HG03039 (cell line): Measurements from ENCODE around the gene FOXA3.

Experiments
- ATAC-seq: cut with Tn5 transposase; IDR thresholded peaks from one replicate; pipeline ENCODE4 v1.9.1; 2021; ENCODE audit warnings: mild to moderate bottlenecking, moderate library complexity; ENCODE audit not compliant: unreplicated experiment

The FOXA3 gene

GRCh38 chr19:45917421-45918091 is 53.4 kb downstream of the FOXA3 start:
- ATAC-seq: no peak

DNA sequence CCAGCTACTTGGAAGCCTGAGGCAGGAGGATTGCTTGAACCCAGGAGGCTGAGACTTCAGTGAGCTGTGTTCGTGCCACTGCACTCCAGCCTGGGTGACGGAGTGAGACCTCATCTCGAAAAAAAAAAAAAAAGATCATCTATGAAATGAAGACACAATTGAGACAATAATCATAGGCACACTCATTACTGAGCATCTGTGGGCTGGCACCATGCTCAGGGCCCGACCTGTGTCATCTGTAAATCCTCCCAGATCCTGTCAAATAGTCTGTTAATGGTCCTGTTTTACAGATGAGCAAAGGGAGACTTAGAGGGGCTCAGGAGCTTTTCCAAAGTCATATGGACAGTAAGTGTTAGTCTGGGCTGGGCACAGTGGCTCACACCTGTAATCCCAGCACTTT is 54.6 kb downstream of the FOXA3 start:
- ATAC-seq: no peak

DNA sequence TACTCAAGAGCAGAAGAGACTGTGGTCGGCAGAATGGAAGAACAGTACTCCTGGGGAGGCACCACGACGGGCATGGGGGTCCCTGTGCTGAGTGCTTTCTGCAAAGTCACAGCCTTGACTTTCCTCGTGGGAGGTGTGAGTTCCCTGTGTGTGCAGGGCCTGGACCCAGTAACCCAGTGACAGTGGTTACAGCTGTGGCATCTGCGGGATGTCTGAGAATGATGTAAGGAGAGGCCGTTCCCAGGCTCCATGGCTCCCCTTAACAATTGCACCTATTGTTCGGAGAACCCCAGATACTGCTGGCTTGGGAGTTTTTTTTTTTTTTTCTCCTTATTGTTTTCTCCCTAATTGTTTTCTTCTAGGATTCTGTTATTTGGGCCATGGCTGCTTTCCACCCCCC is 55.6 kb downstream of the FOXA3 start:
- no peak for ATAC-seq

GRCh38 chr19:45920458-45920857 is 56.3 kb downstream of the FOXA3 start:
- ATAC-seq: no peak

DNA sequence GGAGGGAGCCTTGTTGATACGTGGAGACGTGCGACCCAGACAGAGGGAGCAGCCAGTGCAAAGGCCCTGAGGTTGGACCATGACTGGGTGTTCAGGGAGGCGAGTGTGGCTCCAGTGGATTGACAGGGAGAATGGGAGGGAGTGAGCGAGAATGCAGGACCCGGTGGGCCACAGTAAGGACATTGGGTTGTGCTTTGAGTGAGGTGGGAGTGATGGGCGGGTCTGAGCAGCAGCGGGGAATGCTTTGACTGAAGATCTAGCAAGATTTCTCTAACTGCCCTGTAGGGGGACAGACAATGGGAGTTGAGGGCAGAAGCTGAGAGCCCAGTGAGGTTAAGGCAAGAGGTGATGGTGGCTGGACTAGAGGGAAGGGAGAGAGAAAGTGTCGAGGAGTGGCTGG is 58.2 kb downstream of the FOXA3 start:
- no peak for ATAC-seq
